GM23338 (cell line): ENCODE measurements around the gene MEGF10. TPM values are rescaled to one million over a fixed set of nuclear protein-coding genes. Genes with fewer than 3 reads are reported as not detected.
A peak's percentile ranks its signal among the peaks of the same experiment; 100 is the strongest.

ENCODE experiments used
- ATAC-seq: fragments of 200-7000 bp; cut with Tn5 transposase; 3 replicates; pipeline ENCODE4 v1.9.1; 2020
- DNase-seq: peaks from one replicate; pipeline ENCODE4 v3.0.0-alpha.2; 2015; ENCODE audit warnings: low spot score
- H2AFZ ChIP-seq: fragments of 200-600 bp; sonication (generic); 2 replicates; pipeline ENCODE4 v1.8.0; 2016; ENCODE audit warnings: antibody characterized with exemption, mild to moderate bottlenecking, moderate library complexity
- H3F3A ChIP-seq: fragments of 200-600 bp; sonication (generic); replicated peaks from 2 replicates; pipeline ENCODE4 v1.8.0; 2017; ENCODE audit warnings: antibody characterized with exemption, mixed run types, low read depth
- H3K27ac ChIP-seq: fragments of 200-600 bp; sonication (generic); 2 replicates; pipeline ENCODE4 v1.6.1; 2016; ENCODE audit warnings: low read depth
- H3K27me3 ChIP-seq: fragments of 200-600 bp; sonication (generic); 2 replicates; pipeline ENCODE4 v1.8.0; 2016; ENCODE audit warnings: mild to moderate bottlenecking, mixed run types, moderate library complexity; ENCODE audit not compliant: insufficient read depth
- H3K36me3 ChIP-seq: fragments of 200-600 bp; sonication (generic); 2 replicates; pipeline ENCODE4 v1.8.0; 2016; ENCODE audit warnings: mild to moderate bottlenecking; ENCODE audit not compliant: insufficient read depth
- H3K4me1 ChIP-seq: fragments of 200-600 bp; sonication (generic); 2 replicates; pipeline ENCODE4 v1.8.0; 2016; ENCODE audit warnings: mild to moderate bottlenecking, moderate library complexity; ENCODE audit not compliant: insufficient read depth
- H3K4me2 ChIP-seq: fragments of 200-600 bp; sonication (generic); 2 replicates; pipeline ENCODE4 v1.7.1; 2017; ENCODE audit warnings: mixed run types
- H3K4me3 ChIP-seq: fragments of 200-600 bp; sonication (generic); 2 replicates; pipeline ENCODE4 v1.6.1; 2016; ENCODE audit warnings: mixed run types
- H3K79me2 ChIP-seq: fragments of 200-600 bp; sonication (generic); replicated peaks from 2 replicates; pipeline ENCODE4 v1.8.0; 2017; ENCODE audit warnings: mild to moderate bottlenecking; ENCODE audit not compliant: insufficient read depth
- H3K9me2 ChIP-seq: fragments of 200-600 bp; sonication (generic); 2 replicates; pipeline ENCODE4 v1.8.0; 2017; ENCODE audit not compliant: insufficient read depth
- H4K20me1 ChIP-seq: fragments of 200-600 bp; sonication (generic); replicated peaks from 2 replicates; pipeline ENCODE4 v1.8.0; 2017; ENCODE audit warnings: mild to moderate bottlenecking; ENCODE audit not compliant: insufficient read depth
- H3K27ac Mint-ChIP-seq: 2 replicates; pipeline ENCODE4 v1.8.0; 2020; ENCODE audit warnings: inconsistent platforms, mild to moderate bottlenecking, moderate library complexity, mixed read lengths
- H3K27me3 Mint-ChIP-seq: 3 replicates; pipeline ENCODE4 v1.8.0; 2022; ENCODE audit warnings: low read depth, mild to moderate bottlenecking, moderate library complexity, mixed read lengths, inconsistent platforms; ENCODE audit not compliant: insufficient read depth, poor library complexity
- H3K36me3 Mint-ChIP-seq: 3 replicates; pipeline ENCODE4 v1.8.0; 2021; ENCODE audit warnings: low read depth, mild to moderate bottlenecking, inconsistent platforms, moderate library complexity, mixed read lengths
- H3K4me1 Mint-ChIP-seq: 3 replicates; pipeline ENCODE4 v1.8.0; 2020; ENCODE audit warnings: mild to moderate bottlenecking, inconsistent platforms, mixed read lengths
- H3K4me3 Mint-ChIP-seq: 3 replicates; pipeline ENCODE4 v1.8.0; 2021; ENCODE audit warnings: moderate library complexity, mild to moderate bottlenecking, inconsistent platforms, mixed read lengths
- H3K9me3 Mint-ChIP-seq: 3 replicates; pipeline ENCODE4 v1.8.0; 2020; ENCODE audit warnings: moderate library complexity, mild to moderate bottlenecking, inconsistent platforms, mixed read lengths
- EZH2phosphoT487 ChIP-seq: fragments of 200-600 bp; sonication (generic); IDR thresholded peaks from one replicate; pipeline ENCODE4 v1.8.1; 2018; ENCODE audit warnings: antibody characterized with exemption; ENCODE audit not compliant: unreplicated experiment
- NANOG ChIP-seq: IDR thresholded peaks from 2 replicates; pipeline ENCODE4 v1.6.1; 2016; ENCODE audit warnings: antibody characterized with exemption, borderline replicate concordance
- POLR2AphosphoS5 ChIP-seq: IDR thresholded peaks from 2 replicates; pipeline ENCODE4 v1.6.1; 2016; ENCODE audit warnings: antibody characterized with exemption, low read depth
- ZNF114 ChIP-seq: fragments of 250-450 bp; sonication (Bioruptor Pico); IDR thresholded peaks from 2 replicates; pipeline ENCODE4 v1.5.0; 2020; ENCODE audit warnings: mild to moderate bottlenecking, moderate library complexity
- ZNF331 ChIP-seq: fragments of 250-450 bp; sonication (Bioruptor Pico); IDR thresholded peaks from 2 replicates; pipeline ENCODE4 v1.5.0; 2020; ENCODE audit warnings: low read depth, mild to moderate bottlenecking, moderate library complexity
- polyA plus RNA-seq: library from polyadenylated mRNA; unstranded; fragments of >200 nt; fragmentation: Nextera tagmentation; extraction: Ambion mirVana; gene quantifications from 2 replicates; pipeline ENCODE4 v1.2.1, GENCODE V29; 2016
- total RNA-seq: library from RNA; depleted of rRNA; stranded (reverse); fragments of >200 nt; shearing (Covaris generic); gene quantifications from 2 replicates; pipeline ENCODE4 v1.2.3, GENCODE V29; 2014
- TF ChIP-seq, protein P1 (sequence below): fragments of 250-450 bp; sonication (Bioruptor Pico); IDR thresholded peaks from 2 replicates; pipeline ENCODE4 v1.5.0; 2020; ENCODE audit warnings: mild to moderate bottlenecking, moderate library complexity
- TF ChIP-seq, protein P2 (sequence below): IDR thresholded peaks from 2 replicates; pipeline ENCODE4 v1.6.1; 2016; ENCODE audit warnings: antibody characterized with exemption

Gene MEGF10
- total and polyA plus RNA-seq, 2 experiments from 2014 or later = 4.5 to 28.3 TPM

DNA sequence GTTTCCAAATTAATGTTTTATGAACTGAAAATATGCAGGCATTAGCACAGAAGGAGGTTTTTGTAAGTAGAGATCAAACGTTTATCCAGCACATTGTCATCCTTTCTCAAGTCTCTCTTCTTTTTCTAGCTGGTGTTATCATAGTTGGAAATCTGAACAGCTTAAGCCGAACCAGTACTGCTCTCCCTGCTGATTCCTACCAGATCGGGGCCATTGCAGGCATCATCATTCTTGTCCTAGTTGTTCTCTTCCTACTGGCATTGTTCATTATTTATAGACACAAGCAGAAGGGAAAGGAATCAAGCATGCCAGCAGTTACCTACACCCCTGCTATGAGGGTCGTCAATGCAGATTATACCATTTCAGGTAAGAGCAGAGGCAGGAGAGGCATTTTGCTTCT, 154.7 kb downstream of the MEGF10 start (continued):
- TF ChIP-seq, protein P1, sequence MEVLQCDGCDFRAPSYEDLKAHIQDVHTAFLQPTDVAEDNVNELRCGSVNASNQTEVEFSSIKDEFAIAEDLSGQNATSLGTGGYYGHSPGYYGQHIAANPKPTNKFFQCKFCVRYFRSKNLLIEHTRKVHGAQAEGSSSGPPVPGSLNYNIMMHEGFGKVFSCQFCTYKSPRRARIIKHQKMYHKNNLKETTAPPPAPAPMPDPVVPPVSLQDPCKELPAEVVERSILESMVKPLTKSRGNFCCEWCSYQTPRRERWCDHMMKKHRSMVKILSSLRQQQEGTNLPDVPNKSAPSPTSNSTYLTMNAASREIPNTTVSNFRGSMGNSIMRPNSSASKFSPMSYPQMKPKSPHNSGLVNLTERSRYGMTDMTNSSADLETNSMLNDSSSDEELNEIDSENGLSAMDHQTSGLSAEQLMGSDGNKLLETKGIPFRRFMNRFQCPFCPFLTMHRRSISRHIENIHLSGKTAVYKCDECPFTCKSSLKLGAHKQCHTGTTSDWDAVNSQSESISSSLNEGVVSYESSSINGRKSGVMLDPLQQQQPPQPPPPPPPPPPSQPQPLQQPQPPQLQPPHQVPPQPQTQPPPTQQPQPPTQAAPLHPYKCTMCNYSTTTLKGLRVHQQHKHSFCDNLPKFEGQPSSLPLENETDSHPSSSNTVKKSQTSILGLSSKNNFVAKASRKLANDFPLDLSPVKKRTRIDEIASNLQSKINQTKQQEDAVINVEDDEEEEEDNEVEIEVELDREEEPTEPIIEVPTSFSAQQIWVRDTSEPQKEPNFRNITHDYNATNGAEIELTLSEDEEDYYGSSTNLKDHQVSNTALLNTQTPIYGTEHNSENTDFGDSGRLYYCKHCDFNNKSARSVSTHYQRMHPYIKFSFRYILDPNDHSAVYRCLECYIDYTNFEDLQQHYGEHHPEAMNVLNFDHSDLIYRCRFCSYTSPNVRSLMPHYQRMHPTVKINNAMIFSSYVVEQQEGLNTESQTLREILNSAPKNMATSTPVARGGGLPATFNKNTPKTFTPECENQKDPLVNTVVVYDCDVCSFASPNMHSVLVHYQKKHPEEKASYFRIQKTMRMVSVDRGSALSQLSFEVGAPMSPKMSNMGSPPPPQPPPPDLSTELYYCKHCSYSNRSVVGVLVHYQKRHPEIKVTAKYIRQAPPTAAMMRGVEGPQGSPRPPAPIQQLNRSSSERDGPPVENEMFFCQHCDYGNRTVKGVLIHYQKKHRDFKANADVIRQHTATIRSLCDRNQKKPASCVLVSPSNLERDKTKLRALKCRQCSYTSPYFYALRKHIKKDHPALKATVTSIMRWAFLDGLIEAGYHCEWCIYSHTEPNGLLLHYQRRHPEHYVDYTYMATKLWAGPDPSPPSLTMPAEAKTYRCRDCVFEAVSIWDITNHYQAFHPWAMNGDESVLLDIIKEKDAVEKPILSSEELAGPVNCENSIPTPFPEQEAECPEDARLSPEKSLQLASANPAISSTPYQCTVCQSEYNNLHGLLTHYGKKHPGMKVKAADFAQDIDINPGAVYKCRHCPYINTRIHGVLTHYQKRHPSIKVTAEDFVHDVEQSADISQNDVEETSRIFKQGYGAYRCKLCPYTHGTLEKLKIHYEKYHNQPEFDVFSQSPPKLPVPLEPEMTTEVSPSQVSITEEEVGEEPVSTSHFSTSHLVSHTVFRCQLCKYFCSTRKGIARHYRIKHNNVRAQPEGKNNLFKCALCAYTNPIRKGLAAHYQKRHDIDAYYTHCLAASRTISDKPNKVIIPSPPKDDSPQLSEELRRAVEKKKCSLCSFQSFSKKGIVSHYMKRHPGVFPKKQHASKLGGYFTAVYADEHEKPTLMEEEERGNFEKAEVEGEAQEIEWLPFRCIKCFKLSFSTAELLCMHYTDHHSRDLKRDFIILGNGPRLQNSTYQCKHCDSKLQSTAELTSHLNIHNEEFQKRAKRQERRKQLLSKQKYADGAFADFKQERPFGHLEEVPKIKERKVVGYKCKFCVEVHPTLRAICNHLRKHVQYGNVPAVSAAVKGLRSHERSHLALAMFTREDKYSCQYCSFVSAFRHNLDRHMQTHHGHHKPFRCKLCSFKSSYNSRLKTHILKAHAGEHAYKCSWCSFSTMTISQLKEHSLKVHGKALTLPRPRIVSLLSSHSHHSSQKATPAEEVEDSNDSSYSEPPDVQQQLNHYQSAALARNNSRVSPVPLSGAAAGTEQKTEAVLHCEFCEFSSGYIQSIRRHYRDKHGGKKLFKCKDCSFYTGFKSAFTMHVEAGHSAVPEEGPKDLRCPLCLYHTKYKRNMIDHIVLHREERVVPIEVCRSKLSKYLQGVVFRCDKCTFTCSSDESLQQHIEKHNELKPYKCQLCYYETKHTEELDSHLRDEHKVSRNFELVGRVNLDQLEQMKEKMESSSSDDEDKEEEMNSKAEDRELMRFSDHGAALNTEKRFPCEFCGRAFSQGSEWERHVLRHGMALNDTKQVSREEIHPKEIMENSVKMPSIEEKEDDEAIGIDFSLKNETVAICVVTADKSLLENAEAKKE (CRISPR knock-in tag) = no peak
- TF ChIP-seq NANOG = no peak
- TF ChIP-seq POLR2AphosphoS5 = no peak
- TF ChIP-seq ZNF114 (CRISPR knock-in tag) = no peak
- no peak for TF ChIP-seq EZH2phosphoT487
- TF ChIP-seq ZNF331 (CRISPR knock-in tag) = no peak

DNA sequence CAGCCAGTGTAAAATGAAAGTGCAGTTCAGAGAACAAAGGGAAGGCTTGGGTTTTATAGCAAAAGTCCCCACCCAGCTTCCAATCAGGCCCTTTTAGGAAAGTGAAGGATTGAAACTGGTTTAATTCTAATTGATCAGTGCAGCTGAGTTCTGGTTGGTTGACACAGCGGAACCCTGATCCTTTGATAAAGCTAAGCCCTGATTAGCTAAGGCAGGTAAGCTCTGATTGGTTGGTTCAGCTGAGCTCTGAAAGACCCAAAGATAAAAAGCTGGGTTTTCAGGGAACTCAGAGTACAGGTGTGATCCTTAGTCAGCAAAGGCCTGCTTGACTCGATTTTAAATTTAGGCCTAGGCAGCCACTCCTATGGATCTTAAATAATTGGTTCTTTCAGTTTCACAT, 156.0 kb downstream of the MEGF10 start:
- Mint-ChIP-seq H3K9me3 (no peaks in the 10 kb centered on the region; the same call in 2 of the 3 replicates), H3K27me3 (no peaks in the 10 kb centered on the region), H3K36me3 (peaks cover 34% of the 10 kb centered on the region), H3K27ac (no peak overlapping the region), H3K4me3 (no peak overlapping the region), H3K4me1 (peaks cover 7% of the 10 kb centered on the region)
- Histone ChIP-seq H3F3A (no peaks in the 10 kb centered on the region), H4K20me1 (no peaks in the 10 kb centered on the region), H3K79me2 (no peaks in the 10 kb centered on the region), H3K27ac (no peak overlapping the region), H3K4me2 (no peak overlapping the region), H2AFZ (no peak overlapping the region), H3K27me3 (no peaks in the 10 kb centered on the region), H3K9me2 (no peaks in the 10 kb centered on the region), H3K4me1 (no peaks in the 10 kb centered on the region), H3K36me3 (peaks cover 14% of the 10 kb centered on the region; the same call in 1 of the 2 replicates), H3K4me3 (no peak overlapping the region)
- peak; percentile 47; the same call in 2 of the 3 replicates for ATAC-seq
- DNase-seq = no peak
- TF ChIP-seq ZNF114 (CRISPR knock-in tag) (no peak), NANOG (no peak), EZH2phosphoT487 (no peak)
- TF ChIP-seq, protein P2, sequence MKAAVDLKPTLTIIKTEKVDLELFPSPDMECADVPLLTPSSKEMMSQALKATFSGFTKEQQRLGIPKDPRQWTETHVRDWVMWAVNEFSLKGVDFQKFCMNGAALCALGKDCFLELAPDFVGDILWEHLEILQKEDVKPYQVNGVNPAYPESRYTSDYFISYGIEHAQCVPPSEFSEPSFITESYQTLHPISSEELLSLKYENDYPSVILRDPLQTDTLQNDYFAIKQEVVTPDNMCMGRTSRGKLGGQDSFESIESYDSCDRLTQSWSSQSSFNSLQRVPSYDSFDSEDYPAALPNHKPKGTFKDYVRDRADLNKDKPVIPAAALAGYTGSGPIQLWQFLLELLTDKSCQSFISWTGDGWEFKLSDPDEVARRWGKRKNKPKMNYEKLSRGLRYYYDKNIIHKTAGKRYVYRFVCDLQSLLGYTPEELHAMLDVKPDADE = no peak
- TF ChIP-seq, protein P1 (CRISPR knock-in tag) = no peak
